22Rv1 (cell line): ENCODE data around the gene DNASE1.

Source experiments
- H3K27ac ChIP-seq: fragments of 450-650 bp; 2 replicates; pipeline ENCODE4 v1.5.1; 2017
- ZFX ChIP-seq: fragments of 450-650 bp; IDR thresholded peaks from 2 replicates; pipeline ENCODE4 v1.6.1; 2017; ENCODE audit warnings: antibody characterized with exemption, borderline replicate concordance
- TF ChIP-seq, protein P1 (sequence below): fragments of 450-650 bp; IDR thresholded peaks from 2 replicates; pipeline ENCODE4 v1.5.1; 2017; ENCODE audit warnings: mild to moderate bottlenecking

Gene DNASE1

GRCh38 chr16:3670711-3671110 is 16.2 kb downstream of the DNASE1 start:
- TF ChIP-seq ZFX, result no peak
- TF ChIP-seq, protein P1, sequence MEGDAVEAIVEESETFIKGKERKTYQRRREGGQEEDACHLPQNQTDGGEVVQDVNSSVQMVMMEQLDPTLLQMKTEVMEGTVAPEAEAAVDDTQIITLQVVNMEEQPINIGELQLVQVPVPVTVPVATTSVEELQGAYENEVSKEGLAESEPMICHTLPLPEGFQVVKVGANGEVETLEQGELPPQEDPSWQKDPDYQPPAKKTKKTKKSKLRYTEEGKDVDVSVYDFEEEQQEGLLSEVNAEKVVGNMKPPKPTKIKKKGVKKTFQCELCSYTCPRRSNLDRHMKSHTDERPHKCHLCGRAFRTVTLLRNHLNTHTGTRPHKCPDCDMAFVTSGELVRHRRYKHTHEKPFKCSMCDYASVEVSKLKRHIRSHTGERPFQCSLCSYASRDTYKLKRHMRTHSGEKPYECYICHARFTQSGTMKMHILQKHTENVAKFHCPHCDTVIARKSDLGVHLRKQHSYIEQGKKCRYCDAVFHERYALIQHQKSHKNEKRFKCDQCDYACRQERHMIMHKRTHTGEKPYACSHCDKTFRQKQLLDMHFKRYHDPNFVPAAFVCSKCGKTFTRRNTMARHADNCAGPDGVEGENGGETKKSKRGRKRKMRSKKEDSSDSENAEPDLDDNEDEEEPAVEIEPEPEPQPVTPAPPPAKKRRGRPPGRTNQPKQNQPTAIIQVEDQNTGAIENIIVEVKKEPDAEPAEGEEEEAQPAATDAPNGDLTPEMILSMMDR, result no peak
- no peak overlapping the region for H3K27ac ChIP-seq

GRCh38 chr16:3671424-3671823 is 16.9 kb downstream of the DNASE1 start:
- TF ChIP-seq ZFX, result no peak
- no peak overlapping the region for H3K27ac ChIP-seq

DNA sequence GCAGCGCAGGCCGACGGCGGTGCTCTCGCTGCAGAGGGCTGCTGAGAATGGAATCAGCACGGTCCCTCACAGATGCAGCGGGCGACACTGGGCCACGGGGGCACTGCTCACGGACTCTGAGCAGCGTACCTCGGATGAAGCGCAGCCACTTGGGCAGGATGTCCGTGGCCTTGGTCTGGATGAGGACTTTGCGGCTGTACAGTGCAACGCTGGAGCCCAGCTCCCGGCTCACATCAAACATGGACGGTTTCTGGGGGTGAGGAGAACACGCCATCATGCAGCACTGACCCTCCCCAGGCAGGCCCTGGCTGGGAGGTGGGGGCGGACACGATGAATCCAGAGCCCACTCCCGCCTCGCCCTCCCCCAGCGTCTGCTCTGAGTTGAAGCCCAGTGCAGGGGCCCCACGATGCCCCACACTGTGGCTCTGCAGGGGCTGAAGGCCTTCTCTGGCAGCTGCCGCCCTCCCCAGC is 18.1 kb downstream of the DNASE1 start:
- TF ChIP-seq ZFX, result no peak
- TF ChIP-seq, protein P1, result no peak
- no peak overlapping the region for H3K27ac ChIP-seq

GRCh38 chr16:3673201-3673600 is 18.7 kb downstream of the DNASE1 start:
- H3K27ac ChIP-seq, result no peak overlapping the region
- TF ChIP-seq, protein P1, result no peak
- TF ChIP-seq ZFX, result no peak

GRCh38 chr16:3673676-3674377 is 19.3 kb downstream of the DNASE1 start:
- H3K27ac ChIP-seq, result no peak overlapping the region
- TF ChIP-seq, protein P1, result no peak
- no peak for TF ChIP-seq ZFX

- TF ChIP-seq, protein P1, result no peak
- TF ChIP-seq ZFX, result no peak
- no peak overlapping the region for H3K27ac ChIP-seq
These were observed 20.2 kb downstream of the DNASE1 start for GRCh38 chr16:3674513-3675295.

- TF ChIP-seq, protein P1, result no peak
- TF ChIP-seq ZFX, result no peak
- H3K27ac ChIP-seq, result no peak overlapping the region
These were observed 21.2 kb downstream of the DNASE1 start for GRCh38 chr16:3675601-3676130.
